Left forelimb (tissue), 1 donor: ENCODE measurements around the gene SLC4A9.
"Not testable (repeated sequence)": the region's sequence is repeated elsewhere in the genome, so short reads cannot be mapped to it uniquely, and the experiment has no call there.

Experiments used
- DNase-seq: peaks from one replicate; pipeline ENCODE4 v3.0.0-alpha.2; 2018; ENCODE audit warnings: low spot score

The SLC4A9 gene

GRCh38 chr5:140401362-140402257 lies 41.6 kb downstream of the SLC4A9 start, which contains the start of gene ANKHD1:
ANKHD1 (plus strand) TSS chr5:140401833; CDS start chr5:140401968, 135 bp downstream.
- peak; percentile 97 for DNase-seq

- peak; percentile 72 for DNase-seq
Observed at GRCh38 chr5:140402258-140403074, 42.5 kb downstream of the SLC4A9 start.

GRCh38 chr5:140403613-140404012 lies 43.6 kb downstream of the SLC4A9 start:
- DNase-seq: no peak

- no peak for DNase-seq
Observed at GRCh38 chr5:140408750-140409241, 48.8 kb downstream of the SLC4A9 start.

GRCh38 chr5:140413230-140413629 lies 53.2 kb downstream of the SLC4A9 start:
- DNase-seq: no peak

- no peak for DNase-seq
Observed at GRCh38 chr5:140417235-140417634, 57.2 kb downstream of the SLC4A9 start.

- no peak for DNase-seq
Observed at GRCh38 chr5:140418862-140419520, 59.0 kb downstream of the SLC4A9 start.

- DNase-seq: no peak
Observed at GRCh38 chr5:140420226-140420570, 60.2 kb downstream of the SLC4A9 start.

- no peak for DNase-seq
Observed at GRCh38 chr5:140420665-140421361, 60.8 kb downstream of the SLC4A9 start.

DNA sequence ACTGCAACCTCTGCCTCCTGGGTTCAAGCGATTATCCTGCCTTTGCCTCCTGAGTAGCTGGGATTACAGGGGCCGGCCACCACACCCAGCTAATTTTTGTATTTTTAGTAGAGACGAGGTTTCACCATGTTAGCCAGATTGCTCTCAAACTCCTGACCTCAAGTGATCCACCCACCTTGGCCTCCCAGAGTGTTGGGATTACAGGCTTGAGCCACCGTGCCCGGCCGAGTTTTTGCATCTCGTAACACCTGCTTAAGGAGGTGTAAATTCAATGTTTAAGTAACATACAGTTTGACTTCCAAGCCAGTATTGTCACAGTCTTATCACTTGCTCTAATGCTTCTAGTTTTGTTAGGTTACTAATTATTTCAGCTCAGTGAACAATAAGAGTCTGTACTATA lies 61.4 kb downstream of the SLC4A9 start:
- not testable (repeated sequence) for DNase-seq

DNA sequence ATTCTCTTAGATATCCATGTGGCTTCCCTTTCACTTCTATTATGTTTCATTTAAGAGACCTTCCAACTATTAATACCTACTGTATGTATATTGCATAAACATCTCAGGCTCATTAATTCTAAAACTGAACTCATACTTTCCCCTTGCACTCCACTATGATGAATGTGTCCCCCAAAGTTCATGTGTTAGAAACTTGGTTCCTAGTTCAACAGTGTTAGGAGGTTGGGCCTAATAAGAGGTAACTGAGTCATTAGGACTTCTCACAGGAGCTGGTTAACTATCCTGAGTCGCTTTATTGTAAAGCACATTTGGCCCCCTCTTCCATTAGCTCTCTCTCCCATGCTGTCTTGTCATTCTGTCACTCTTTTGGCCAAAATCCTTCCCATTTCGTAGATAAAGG lies 63.6 kb downstream of the SLC4A9 start:
- DNase-seq: no peak

- DNase-seq: no peak
Observed at GRCh38 chr5:140424135-140424534, 64.1 kb downstream of the SLC4A9 start.
